Thoracic aorta endothelial cell (primary cell): ENCODE measurements around the gene CMC2. TPM values are rescaled to one million over a fixed set of nuclear protein-coding genes. Genes with fewer than 3 reads are reported as not detected.

Experiments used
- total RNA-seq: library from RNA; depleted of rRNA; stranded (reverse); fragments of >200 nt; gene quantifications from 2 replicates; pipeline ENCODE4 v1.2.3, GENCODE V29; 2012

CMC2 gene
- total RNA-seq = 60.4 and 69.9 TPM in 2 replicates

DNA sequence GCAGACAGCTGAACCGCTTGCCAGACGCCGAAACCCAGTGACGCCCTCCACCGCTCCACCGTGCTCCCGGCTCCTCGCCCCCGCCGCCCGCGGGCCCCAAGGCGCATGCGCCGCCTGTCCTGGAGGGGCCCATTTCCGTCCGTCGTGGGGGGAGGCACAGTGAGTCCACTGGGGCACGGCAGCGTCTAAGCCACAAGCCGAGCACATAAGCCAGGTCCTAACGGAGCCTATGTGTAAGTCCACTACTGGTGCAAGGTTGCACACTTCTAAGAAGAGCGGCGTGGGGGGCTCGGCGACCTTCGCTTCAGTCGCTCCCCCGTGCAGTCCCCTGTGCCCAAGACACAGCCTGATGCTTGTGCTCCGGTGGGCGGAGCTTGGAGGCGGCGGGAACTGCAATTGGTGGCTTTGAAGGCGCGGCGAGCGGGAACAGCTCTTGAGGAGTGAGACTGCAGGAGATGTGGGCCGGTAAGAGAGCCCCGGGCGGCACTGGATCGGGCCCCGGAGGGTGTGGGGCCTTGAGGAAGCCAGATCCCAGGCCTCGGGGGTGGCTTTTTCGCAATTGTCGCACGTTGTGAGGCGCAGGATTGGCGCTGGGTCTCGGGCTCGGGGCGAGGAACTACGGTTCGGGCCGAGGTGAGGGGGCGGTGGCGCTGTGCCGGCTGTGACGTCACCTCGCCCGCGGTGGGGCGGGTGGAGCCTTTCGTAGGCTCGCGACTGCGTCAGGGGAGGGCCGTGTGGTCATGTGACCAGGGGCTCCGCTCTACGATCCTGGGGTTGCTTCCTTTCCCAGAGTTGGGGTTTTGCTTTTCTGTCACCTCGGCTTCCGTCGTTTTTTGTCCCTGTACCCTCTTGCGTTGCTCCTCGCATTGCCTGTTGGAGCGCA lies at the start of gene CMC2, which contains the start of gene CENPN:
TSS of gene CMC2 (minus strand) at position 73 of the 883 bp plus-strand sequence. CDS start 9,491 bp downstream, outside the sequence.
TSS of gene CENPN (plus strand) at position 402 of the 883 bp plus-strand sequence. CDS start 4,726 bp downstream, outside the sequence.

DNA sequence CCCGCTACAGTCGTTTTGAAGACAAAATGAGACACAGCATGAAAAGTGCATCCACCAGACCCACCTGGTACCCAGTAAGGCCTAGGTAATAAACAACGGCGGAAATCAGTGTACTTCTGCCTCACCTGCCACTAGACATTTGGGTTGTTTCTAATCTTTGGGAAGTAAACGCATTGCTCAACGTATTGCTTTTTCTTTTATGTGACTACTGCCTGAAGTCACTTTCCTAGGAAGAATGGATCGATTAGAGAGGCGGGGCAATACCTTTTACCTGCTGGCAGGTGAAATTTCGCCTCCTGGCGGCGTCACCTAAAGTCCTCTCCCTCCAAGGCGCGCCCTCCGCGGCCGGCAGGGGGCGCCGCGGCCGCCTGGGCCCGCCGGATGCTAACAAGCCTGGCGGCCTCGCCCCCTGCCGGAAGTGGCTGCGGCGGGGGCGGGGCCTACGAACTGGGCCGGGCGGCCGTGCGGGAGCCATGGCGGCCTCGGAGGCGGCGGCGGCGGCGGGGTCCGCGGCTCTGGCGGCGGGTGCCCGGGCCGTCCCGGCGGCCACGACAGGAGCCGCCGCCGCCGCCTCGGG lies 28.8 kb upstream of the CMC2 start, which contains the start of gene ATMIN:
TSS of gene ATMIN (plus strand) at position 445 of the 577 bp plus-strand sequence. CDS start at position 474, 29 bp downstream.

Other genes with a start within 250 kb of the CMC2 start
- 44.0 and 47.1 TPM in 2 replicates for gene CDYL2, start 202.3 kb downstream of the CMC2 start, total RNA-seq
- 107 and 133 TPM in 2 replicates for gene CENPN, start 329 bp upstream of the CMC2 start, total RNA-seq
- 38.0 and 40.3 TPM in 2 replicates for gene ATMIN, start 29.0 kb upstream of the CMC2 start, total RNA-seq
- 0.27 and 0.29 TPM in 2 replicates for gene C16orf46, start 70.4 kb upstream of the CMC2 start, total RNA-seq
- 30.1 and 30.7 TPM in 2 replicates for gene GCSH, start 89.5 kb upstream of the CMC2 start, total RNA-seq
- gene BCO1, start 231.8 kb upstream of the CMC2 start, total RNA-seq = not detected in 2 replicates